Cardiac muscle cell (in vitro differentiated cells and primary cell): ENCODE measurements around the gene FOXN3. TPM values are rescaled to one million over a fixed set of nuclear protein-coding genes. Genes with fewer than 3 reads are reported as not detected.

Experiments used
- DNase-seq, 2 donors: peaks; one replicate each; pipeline versions ENCODE4 v3.0.0 to v3.0.0-alpha.2; 2010 to 2017; ENCODE audit warnings: low read depth in 1 of 2, low spot score in 1 of 2
- H3K27ac ChIP-seq: fragments of 200-600 bp; sonication (generic); 2 replicates; pipeline ENCODE4 v1.5.1; 2016
- H3K27me3 ChIP-seq: fragments of 200-600 bp; sonication (generic); 2 replicates; pipeline ENCODE4 v1.6.0; 2016; ENCODE audit warnings: control low read depth
- H3K36me3 ChIP-seq: fragments of 200-600 bp; sonication (generic); 2 replicates; pipeline ENCODE4 v1.5.1; 2016; ENCODE audit warnings: control low read depth
- H3K4me1 ChIP-seq: fragments of 200-600 bp; sonication (generic); 2 replicates; pipeline ENCODE4 v1.8.1; 2017; ENCODE audit warnings: low read depth, mild to moderate bottlenecking, mixed run types
- H3K4me3 ChIP-seq: fragments of 200-600 bp; sonication (generic); 2 replicates; pipeline ENCODE4 v1.5.1; 2016; ENCODE audit warnings: mild to moderate bottlenecking
- H3K9me3 ChIP-seq: fragments of 200-600 bp; sonication (generic); 2 replicates; pipeline ENCODE4 v1.5.1; 2017; ENCODE audit warnings: low read depth, mild to moderate bottlenecking, control low read depth
- polyA plus RNA-seq: library from polyadenylated mRNA; unstranded; fragments of >200 nt; fragmentation: Nextera tagmentation; extraction: Ambion mirVana; gene quantifications from 2 replicates; pipeline ENCODE4 v1.2.1, GENCODE V29; 2016
- total RNA-seq: library from RNA; depleted of rRNA; stranded (reverse); fragments of >200 nt; gene quantifications from 2 replicates; pipeline ENCODE4 v1.2.3, GENCODE V29; 2016
- TF ChIP-seq, protein P1 (sequence below): IDR thresholded peaks from 2 replicates; pipeline ENCODE4 v1.5.1; 2012; ENCODE audit warnings: low read depth, mild to moderate bottlenecking, low read length

Gene FOXN3
- total and polyA plus RNA-seq, 2 experiments from 2014 or later = 43.8 to 74.8 TPM

DNA sequence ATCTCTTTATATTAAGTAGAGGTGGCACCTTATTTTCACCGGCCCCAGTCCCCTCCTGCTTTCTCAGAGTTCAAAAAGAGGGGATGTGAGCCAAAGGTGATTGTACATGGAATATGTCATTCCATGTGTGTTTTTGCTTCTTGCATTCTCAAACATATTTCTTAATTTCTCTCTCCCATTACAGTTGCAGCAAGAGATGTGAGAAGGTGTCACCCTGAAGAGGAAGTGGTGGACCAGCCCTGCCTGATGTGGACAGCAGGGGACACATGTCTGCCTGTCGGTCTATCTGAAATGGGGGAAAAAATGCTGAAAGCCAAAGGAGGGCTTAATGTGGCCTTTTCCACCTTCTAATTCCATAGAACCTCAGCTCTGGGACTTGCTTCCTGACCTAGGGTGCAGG, 1.9 kb upstream of the FOXN3 start:
- peaks cover 19% of the 10 kb centered on the region for H3K4me1 ChIP-seq
- no peaks in the 10 kb centered on the region for H3K9me3 ChIP-seq
- no peaks in the 10 kb centered on the region for H3K36me3 ChIP-seq
- H3K27me3 ChIP-seq = no peaks in the 10 kb centered on the region
- H3K4me3 ChIP-seq = no peak overlapping the region
- H3K27ac ChIP-seq = no peak overlapping the region
- TF ChIP-seq, protein P1, sequence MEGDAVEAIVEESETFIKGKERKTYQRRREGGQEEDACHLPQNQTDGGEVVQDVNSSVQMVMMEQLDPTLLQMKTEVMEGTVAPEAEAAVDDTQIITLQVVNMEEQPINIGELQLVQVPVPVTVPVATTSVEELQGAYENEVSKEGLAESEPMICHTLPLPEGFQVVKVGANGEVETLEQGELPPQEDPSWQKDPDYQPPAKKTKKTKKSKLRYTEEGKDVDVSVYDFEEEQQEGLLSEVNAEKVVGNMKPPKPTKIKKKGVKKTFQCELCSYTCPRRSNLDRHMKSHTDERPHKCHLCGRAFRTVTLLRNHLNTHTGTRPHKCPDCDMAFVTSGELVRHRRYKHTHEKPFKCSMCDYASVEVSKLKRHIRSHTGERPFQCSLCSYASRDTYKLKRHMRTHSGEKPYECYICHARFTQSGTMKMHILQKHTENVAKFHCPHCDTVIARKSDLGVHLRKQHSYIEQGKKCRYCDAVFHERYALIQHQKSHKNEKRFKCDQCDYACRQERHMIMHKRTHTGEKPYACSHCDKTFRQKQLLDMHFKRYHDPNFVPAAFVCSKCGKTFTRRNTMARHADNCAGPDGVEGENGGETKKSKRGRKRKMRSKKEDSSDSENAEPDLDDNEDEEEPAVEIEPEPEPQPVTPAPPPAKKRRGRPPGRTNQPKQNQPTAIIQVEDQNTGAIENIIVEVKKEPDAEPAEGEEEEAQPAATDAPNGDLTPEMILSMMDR = no peak
- no peak for DNase-seq

DNA sequence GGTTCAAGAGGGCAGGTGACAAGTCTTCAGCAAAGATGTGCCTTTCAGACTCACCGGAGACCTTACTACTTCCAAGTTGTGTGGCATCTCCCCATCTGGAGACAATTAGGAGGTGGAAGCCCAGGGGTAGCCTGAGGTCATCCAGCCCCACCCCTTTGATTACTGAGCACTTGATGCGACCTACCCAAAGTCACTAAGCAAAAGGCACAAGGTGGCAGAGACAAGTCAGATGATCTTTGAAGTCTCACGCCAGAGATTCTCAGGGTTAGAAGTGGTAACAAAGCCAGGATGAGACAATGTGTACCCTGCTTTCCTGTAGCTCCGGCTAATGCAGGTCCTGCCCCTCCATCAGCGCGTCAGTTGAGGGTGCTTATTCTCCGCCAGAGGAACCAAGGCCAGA, 1.4 kb upstream of the FOXN3 start:
- Histone ChIP-seq H3K9me3 (no peaks in the 10 kb centered on the region), H3K4me3 (no peak overlapping the region), H3K36me3 (no peaks in the 10 kb centered on the region), H3K27me3 (no peaks in the 10 kb centered on the region), H3K4me1 (peaks cover 19% of the 10 kb centered on the region), H3K27ac (no peak overlapping the region)
- TF ChIP-seq, protein P1 = no peak
- DNase-seq = peak in 1 of 2 donors; percentile 6

DNA sequence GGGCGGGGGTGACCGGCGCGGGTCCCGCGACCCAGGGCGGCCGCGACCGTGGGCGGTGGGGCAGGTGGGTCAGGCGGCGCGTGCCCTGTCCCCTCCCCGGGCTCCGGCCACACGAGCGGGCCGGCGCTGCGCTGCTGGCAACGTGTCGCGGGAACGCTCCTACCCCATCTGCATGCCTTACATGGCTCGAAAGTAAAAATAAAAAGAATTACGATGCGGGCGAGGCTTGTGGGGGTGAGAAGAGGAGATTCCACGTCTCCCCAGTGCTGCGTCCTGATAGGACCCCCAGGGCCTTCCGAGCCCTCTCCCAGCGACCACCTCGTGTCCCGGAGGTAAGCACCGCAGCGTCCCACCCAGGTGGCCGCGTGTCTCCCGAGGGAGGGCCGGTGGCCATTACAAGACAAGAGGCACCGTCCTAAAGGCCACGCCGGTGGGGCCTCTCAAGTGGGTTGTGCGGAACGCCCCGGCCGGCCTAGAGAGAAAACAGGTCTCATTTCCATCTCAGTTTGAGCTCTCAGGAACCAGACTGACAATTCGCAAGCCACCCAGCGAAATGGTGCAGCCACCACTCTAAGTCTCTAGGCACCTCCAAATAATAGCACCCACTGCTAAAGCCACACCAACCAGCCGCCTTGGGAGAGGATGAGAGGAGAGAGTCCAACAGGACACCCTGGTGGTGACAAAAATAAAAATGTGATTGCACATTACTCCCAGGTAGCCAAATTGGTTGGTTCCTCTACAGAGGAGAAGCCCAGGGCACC, 612 bp upstream of the FOXN3 start:
- no peaks in the 10 kb centered on the region for H3K9me3 ChIP-seq
- no peaks in the 10 kb centered on the region for H3K36me3 ChIP-seq
- peaks cover 16% of the 10 kb centered on the region for H3K4me1 ChIP-seq
- peak overlapping the region; percentile 32 for H3K4me3 ChIP-seq
- TF ChIP-seq, protein P1 = peak; percentile 30
- H3K27ac ChIP-seq = peak overlapping the region; percentile 92
- no peaks in the 10 kb centered on the region for H3K27me3 ChIP-seq
- peak; percentile 47 to 78 for DNase-seq

- TF ChIP-seq, protein P1 = no peak
- no peaks in the 10 kb centered on the region for H3K27me3 ChIP-seq
- H3K4me1 ChIP-seq = peaks cover 11% of the 10 kb centered on the region
- peak overlapping the region; percentile 96 for H3K27ac ChIP-seq
- peaks cover 2% of the 10 kb centered on the region for H3K36me3 ChIP-seq
- H3K4me3 ChIP-seq = peak overlapping the region; percentile 99
- DNase-seq = peak; percentile 93 to 99
- H3K9me3 ChIP-seq = no peaks in the 10 kb centered on the region
Measured at GRCh38 chr14:89416002-89416995, 734 bp downstream of the FOXN3 start.

GRCh38 chr14:89415159-89415558, 1.9 kb downstream of the FOXN3 start:
- Histone ChIP-seq H3K27ac (no peak overlapping the region), H3K9me3 (no peaks in the 10 kb centered on the region), H3K4me1 (peaks cover 11% of the 10 kb centered on the region), H3K27me3 (no peaks in the 10 kb centered on the region), H3K36me3 (peaks cover 7% of the 10 kb centered on the region), H3K4me3 (peak overlapping the region; percentile 99)
- no peak for DNase-seq
- TF ChIP-seq, protein P1 = no peak
